Activated CD8-positive, alpha-beta T cell treated with anti-CD3 and anti-CD28 coated beads for 36 hours (primary cell): ENCODE measurements around the gene CRYBA4. TPM values are rescaled to one million over a fixed set of nuclear protein-coding genes. Genes with fewer than 3 reads are reported as not detected.

Source experiments
- ATAC-seq: fragments of 200-7000 bp; cut with Tn5 transposase; one replicate; pipeline ENCODE4 v1.10.0; 2021; ENCODE audit warnings: mild to moderate bottlenecking, moderate library complexity
- CTCF ChIA-PET: fragments of 350-600 bp; sonication (Branson Sonifier 250); formaldehyde crosslinking; loops from one replicate; lab custom pipeline; 2021; ENCODE audit warnings: antibody characterized with exemption; lab: Charles Lee
- POLR2A ChIA-PET: fragments of 350-600 bp; sonication (Branson Sonifier 250); formaldehyde crosslinking; loops from one replicate; lab custom pipeline; 2021; ENCODE audit warnings: antibody characterized with exemption; lab: Charles Lee
- DNase-seq: peaks from one replicate; pipeline ENCODE4 v3.0.0-alpha.2; 2020
- H3K27ac Mint-ChIP-seq: one replicate; pipeline ENCODE4 v1.8.0; 2021; ENCODE audit warnings: mild to moderate bottlenecking, mixed read lengths
- H3K27me3 Mint-ChIP-seq: one replicate; pipeline ENCODE4 v1.8.0; 2021; ENCODE audit warnings: mixed read lengths
- H3K36me3 Mint-ChIP-seq: one replicate; pipeline ENCODE4 v1.8.0; 2021; ENCODE audit warnings: low read depth, mixed read lengths
- H3K4me1 Mint-ChIP-seq: one replicate; pipeline ENCODE4 v1.8.0; 2021; ENCODE audit warnings: low read depth, mixed read lengths
- H3K4me3 Mint-ChIP-seq: one replicate; pipeline ENCODE4 v1.8.0; 2021; ENCODE audit warnings: mild to moderate bottlenecking, moderate library complexity, mixed read lengths
- H3K9me3 Mint-ChIP-seq: one replicate; pipeline ENCODE4 v1.8.0; 2021; ENCODE audit warnings: mixed read lengths
- intact Hi-C: fragments of 100-400 bp; cut with micrococcal nuclease; formaldehyde crosslinking; loops from one replicate; pipeline ENCODE4 v1.10.0; 2022
- total RNA-seq, 2 experiments: library from RNA; stranded (reverse); gene quantifications; one replicate each; pipeline ENCODE4 v1.2.3, GENCODE V29; 2021
- TF ChIP-seq, protein P1 (sequence below): fragments of 200-600 bp; IDR thresholded peaks from one replicate; pipeline ENCODE4 v1.8.0; 2022; ENCODE audit warnings: antibody characterized with exemption, mild to moderate bottlenecking

Gene CRYBA4
- total RNA-seq, 2 experiments from 2014 or later, result not detected

DNA sequence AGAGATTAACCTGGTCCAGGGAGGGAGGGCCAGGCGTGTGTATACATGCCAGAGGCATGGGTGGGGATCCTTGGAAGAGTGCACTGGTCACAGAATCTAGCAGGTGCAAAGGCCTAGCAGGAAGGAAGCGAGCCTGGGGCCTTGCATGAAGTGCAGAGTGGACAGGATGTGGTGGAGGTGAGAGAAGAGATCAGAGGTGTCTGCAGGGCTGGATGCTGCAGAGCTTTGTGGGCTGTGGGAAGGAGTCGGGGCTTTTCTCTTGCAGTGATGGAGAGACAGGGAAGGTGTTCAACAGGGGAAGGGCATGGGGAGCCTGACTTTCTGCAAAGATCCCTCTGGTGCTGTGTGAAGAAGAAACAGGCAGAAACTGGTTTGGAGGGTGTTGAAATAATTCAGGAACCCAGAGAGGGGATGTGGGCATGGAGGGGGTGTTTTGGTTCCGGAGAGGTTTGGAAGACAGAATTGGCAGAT lies 29.3 kb upstream of the CRYBA4 start:
- Mint-ChIP-seq H3K4me3 (peak overlapping the region; percentile 0), H3K9me3 (no peaks in the 10 kb centered on the region), H3K27ac (peak overlapping the region; percentile 53), H3K27me3 (no peaks in the 10 kb centered on the region), H3K36me3 (peaks cover 11% of the 10 kb centered on the region), H3K4me1 (peaks cover 62% of the 10 kb centered on the region)
- ATAC-seq (peak; percentile 61), DNase-seq (peak; percentile 79)
- intact Hi-C loops, result no loop called here
- TF ChIP-seq, protein P1, sequence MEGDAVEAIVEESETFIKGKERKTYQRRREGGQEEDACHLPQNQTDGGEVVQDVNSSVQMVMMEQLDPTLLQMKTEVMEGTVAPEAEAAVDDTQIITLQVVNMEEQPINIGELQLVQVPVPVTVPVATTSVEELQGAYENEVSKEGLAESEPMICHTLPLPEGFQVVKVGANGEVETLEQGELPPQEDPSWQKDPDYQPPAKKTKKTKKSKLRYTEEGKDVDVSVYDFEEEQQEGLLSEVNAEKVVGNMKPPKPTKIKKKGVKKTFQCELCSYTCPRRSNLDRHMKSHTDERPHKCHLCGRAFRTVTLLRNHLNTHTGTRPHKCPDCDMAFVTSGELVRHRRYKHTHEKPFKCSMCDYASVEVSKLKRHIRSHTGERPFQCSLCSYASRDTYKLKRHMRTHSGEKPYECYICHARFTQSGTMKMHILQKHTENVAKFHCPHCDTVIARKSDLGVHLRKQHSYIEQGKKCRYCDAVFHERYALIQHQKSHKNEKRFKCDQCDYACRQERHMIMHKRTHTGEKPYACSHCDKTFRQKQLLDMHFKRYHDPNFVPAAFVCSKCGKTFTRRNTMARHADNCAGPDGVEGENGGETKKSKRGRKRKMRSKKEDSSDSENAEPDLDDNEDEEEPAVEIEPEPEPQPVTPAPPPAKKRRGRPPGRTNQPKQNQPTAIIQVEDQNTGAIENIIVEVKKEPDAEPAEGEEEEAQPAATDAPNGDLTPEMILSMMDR, result no peak
- CTCF ChIA-PET, result interaction anchor here (1.0 to 1.5 kb wide), 4 partner anchors 8 to 86 kb away, joined by 3 read pairs; no protein-coding TSS in a partner anchor
- POLR2A ChIA-PET, result interaction anchor here (1.0 kb wide), 1 partner anchor 50 kb away, joined by 5 read pairs; no protein-coding TSS in a partner anchor

DNA sequence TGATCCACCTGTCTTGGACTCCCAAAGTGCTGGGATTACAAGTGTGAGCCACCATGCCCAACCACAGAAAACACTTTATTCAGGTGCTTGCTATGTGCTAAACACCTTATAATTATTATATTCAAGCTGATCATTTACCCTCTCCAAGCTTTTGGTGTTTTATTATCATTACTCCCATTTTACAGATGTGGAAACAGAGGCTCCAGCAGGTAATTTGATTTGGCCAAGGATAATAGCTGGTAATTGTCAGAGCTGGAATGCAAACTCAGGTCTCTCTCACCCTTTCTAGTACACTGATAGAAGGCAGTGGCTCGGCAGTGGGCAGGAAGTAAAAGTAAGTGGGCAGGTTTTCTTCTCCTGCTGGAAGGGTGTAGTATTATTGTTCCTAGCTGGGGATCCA lies 28.0 kb upstream of the CRYBA4 start:
- ATAC-seq (no peak), DNase-seq (no peak)
- ChIA-PET CTCF (interaction anchor here (0.9 to 1.5 kb wide), 3 partner anchors 10 to 45 kb away, joined by 3 read pairs; no protein-coding TSS in a partner anchor), POLR2A (interaction anchor here (0.8 to 1.2 kb wide), 5 partner anchors 14 to 70 kb away, joined by 3 read pairs; no protein-coding TSS in a partner anchor)
- intact Hi-C loops, result no loop called here
- Mint-ChIP-seq H3K27me3 (no peaks in the 10 kb centered on the region), H3K9me3 (no peaks in the 10 kb centered on the region), H3K4me1 (peaks cover 60% of the 10 kb centered on the region), H3K36me3 (peaks cover 2% of the 10 kb centered on the region), H3K27ac (no peak overlapping the region), H3K4me3 (no peak overlapping the region)
- TF ChIP-seq, protein P1, result no peak

DNA sequence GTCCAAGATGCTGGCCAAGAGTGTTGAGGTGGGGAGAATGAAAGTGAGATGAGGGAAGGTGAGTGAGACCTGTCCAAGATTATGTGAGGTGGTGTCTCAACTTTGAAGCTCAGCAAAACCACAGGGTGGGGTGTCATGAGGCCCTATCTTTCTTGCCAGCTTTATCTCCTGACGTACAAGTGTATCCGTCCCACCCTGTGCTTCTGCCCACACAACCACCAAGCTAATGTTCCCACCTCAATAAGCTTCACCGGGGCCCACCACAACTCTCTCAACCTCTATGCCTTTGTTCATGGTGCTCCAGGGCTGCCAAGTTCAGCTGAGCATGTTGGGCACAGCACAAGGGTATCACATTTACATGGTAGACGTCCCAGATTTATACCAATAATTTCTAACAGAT lies 24.7 kb upstream of the CRYBA4 start:
- H3K27me3 Mint-ChIP-seq, result no peaks in the 10 kb centered on the region
- intact Hi-C loops, result no loop called here
- peak overlapping the region; percentile 60 for H3K27ac Mint-ChIP-seq
- H3K4me1 Mint-ChIP-seq, result peaks cover 57% of the 10 kb centered on the region
- ChIA-PET CTCF (interaction anchor here (0.7 to 1.7 kb wide), 3 partner anchors 9 to 112 kb away, joined by 3 to 7 read pairs (median 3); no protein-coding TSS in a partner anchor), POLR2A (interaction anchor here (0.6 to 2.5 kb wide), 10 partner anchors 9 to 166 kb away, joined by 3 to 12 read pairs (median 4); partner anchors contain the start of gene TFIP11)
- no peaks in the 10 kb centered on the region for H3K36me3 Mint-ChIP-seq
- DNase-seq, result peak; percentile 79
- ATAC-seq, result peak; percentile 61
- H3K4me3 Mint-ChIP-seq, result no peak overlapping the region
- TF ChIP-seq, protein P1, result no peak
- no peaks in the 10 kb centered on the region for H3K9me3 Mint-ChIP-seq

GRCh38 chr22:26597480-26597879 lies 24.3 kb upstream of the CRYBA4 start:
- Mint-ChIP-seq H3K4me3 (no peak overlapping the region), H3K36me3 (no peaks in the 10 kb centered on the region), H3K9me3 (no peaks in the 10 kb centered on the region), H3K27ac (peak overlapping the region; percentile 60), H3K4me1 (peaks cover 52% of the 10 kb centered on the region), H3K27me3 (no peaks in the 10 kb centered on the region)
- TF ChIP-seq, protein P1, result no peak
- intact Hi-C loops, result no loop called here
- ATAC-seq (no peak), DNase-seq (no peak)
- POLR2A ChIA-PET, result interaction anchor here (1.0 to 2.5 kb wide), 9 partner anchors 9 to 86 kb away, joined by 3 to 12 read pairs (median 4); partner anchors contain the start of gene TFIP11
- CTCF ChIA-PET, result interaction anchor here (0.8 kb wide), 1 partner anchor 64 kb away, joined by 3 read pairs; no protein-coding TSS in a partner anchor

DNA sequence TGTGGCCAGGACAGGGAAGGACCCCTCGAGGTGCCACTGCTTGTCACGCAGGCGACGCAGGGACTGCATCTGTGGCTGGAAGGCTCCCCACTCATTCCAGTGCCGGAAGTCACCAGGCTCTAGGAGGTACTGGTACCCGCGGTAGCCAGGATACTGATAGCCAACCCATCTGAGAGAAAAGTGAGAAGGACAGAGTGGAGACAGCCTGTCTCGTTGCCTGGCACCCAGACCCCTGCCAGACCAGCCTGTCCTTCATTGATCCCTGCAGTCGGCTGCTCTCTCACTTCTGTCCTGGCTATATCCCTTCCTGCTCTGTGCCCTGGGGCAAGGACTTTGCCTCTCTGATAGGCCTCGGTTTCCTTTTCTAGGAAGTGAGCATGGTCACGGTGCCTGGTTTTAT lies 22.3 kb upstream of the CRYBA4 start:
- Mint-ChIP-seq H3K4me1 (peaks cover 36% of the 10 kb centered on the region), H3K27ac (no peak overlapping the region)

More for the DNA sequence above, 22.3 kb upstream of the CRYBA4 start:
- H3K4me3 Mint-ChIP-seq, result no peak overlapping the region
- H3K27me3 Mint-ChIP-seq, result no peaks in the 10 kb centered on the region
- H3K9me3 Mint-ChIP-seq, result no peaks in the 10 kb centered on the region
- POLR2A ChIA-PET, result no interaction called here
- CTCF ChIA-PET, result no interaction called here
- DNase-seq (no peak), ATAC-seq (no peak)
- intact Hi-C loops, result no loop called here
- TF ChIP-seq, protein P1, result no peak
- H3K36me3 Mint-ChIP-seq, result no peaks in the 10 kb centered on the region
